Neural progenitor cell (in vitro differentiated cells): ENCODE data around the gene SOAT1. TPM values are rescaled to one million over a fixed set of nuclear protein-coding genes. Genes with fewer than 3 reads are reported as not detected.
A peak's percentile ranks its signal among the peaks of the same experiment; 100 is the strongest.

Experiments used
- DNase-seq: peaks from one replicate; pipeline ENCODE4 v3.0.0-alpha.2; 2016; ENCODE audit warnings: low spot score
- H2AFZ ChIP-seq: fragments of 200-600 bp; sonication (generic); replicated peaks from 2 replicates; pipeline ENCODE4 v1.6.1; 2016; ENCODE audit warnings: antibody characterized with exemption
- H3F3A ChIP-seq: fragments of 200-600 bp; sonication (generic); 2 replicates; pipeline ENCODE4 v1.6.1; 2016; ENCODE audit warnings: antibody characterized with exemption, low read depth
- H3K27ac ChIP-seq: fragments of 200-600 bp; sonication (generic); 2 replicates; pipeline ENCODE4 v1.5.1; 2016; ENCODE audit warnings: mild to moderate bottlenecking
- H3K27me3 ChIP-seq: fragments of 200-600 bp; sonication (generic); 2 replicates; pipeline ENCODE4 v1.6.1; 2016; ENCODE audit warnings: mild to moderate bottlenecking, moderate library complexity
- H3K36me3 ChIP-seq: fragments of 200-600 bp; sonication (generic); 2 replicates; pipeline ENCODE4 v1.5.1; 2016
- H3K4me1 ChIP-seq: fragments of 200-600 bp; sonication (generic); 2 replicates; pipeline ENCODE4 v1.6.1; 2016; ENCODE audit warnings: mixed run types
- H3K4me2 ChIP-seq: fragments of 200-600 bp; sonication (generic); 2 replicates; pipeline ENCODE4 v1.6.1; 2016
- H3K4me3 ChIP-seq: fragments of 200-600 bp; sonication (generic); 2 replicates; pipeline ENCODE4 v1.5.1; 2016
- H3K79me2 ChIP-seq: fragments of 200-600 bp; sonication (generic); 2 replicates; pipeline ENCODE4 v1.6.1; 2016; ENCODE audit warnings: low read depth
- H3K9ac ChIP-seq: fragments of 200-600 bp; sonication (generic); 2 replicates; pipeline ENCODE4 v1.6.1; 2016
- H3K9me3 ChIP-seq: fragments of 200-600 bp; sonication (generic); 2 replicates; pipeline ENCODE4 v1.5.1; 2016; ENCODE audit warnings: low read depth
- H4K20me1 ChIP-seq: fragments of 200-600 bp; sonication (generic); 2 replicates; pipeline ENCODE4 v1.6.1; 2016; ENCODE audit warnings: low read depth
- H3K27ac Mint-ChIP-seq: 3 replicates; pipeline ENCODE4 v1.8.0; 2021; ENCODE audit warnings: mixed read lengths
- H3K27me3 Mint-ChIP-seq: 2 replicates; pipeline ENCODE4 v1.8.0; 2022; ENCODE audit warnings: low read depth, mild to moderate bottlenecking, inconsistent platforms, moderate library complexity, mixed read lengths; ENCODE audit not compliant: insufficient read depth
- H3K36me3 Mint-ChIP-seq: 3 replicates; pipeline ENCODE4 v1.8.0; 2021; ENCODE audit warnings: mixed read lengths
- H3K4me1 Mint-ChIP-seq: 3 replicates; pipeline ENCODE4 v1.8.0; 2021; ENCODE audit warnings: mixed read lengths
- H3K4me3 Mint-ChIP-seq: 3 replicates; pipeline ENCODE4 v1.8.0; 2021; ENCODE audit warnings: mild to moderate bottlenecking, moderate library complexity, mixed read lengths
- H3K9me3 Mint-ChIP-seq: 3 replicates; pipeline ENCODE4 v1.8.0; 2020; ENCODE audit warnings: mixed read lengths
- EZH2 ChIP-seq: fragments of 200-600 bp; sonication (generic); IDR thresholded peaks from 2 replicates; pipeline ENCODE4 v1.6.1; 2017; ENCODE audit warnings: antibody characterized with exemption, mild to moderate bottlenecking, moderate library complexity
- EZH2phosphoT487 ChIP-seq: fragments of 200-600 bp; sonication (generic); IDR thresholded peaks from 2 replicates; pipeline ENCODE4 v1.6.1; 2017; ENCODE audit warnings: antibody characterized with exemption
- total RNA-seq: library from RNA; depleted of rRNA; stranded (reverse); fragments of >200 nt; gene quantifications from 2 replicates; pipeline ENCODE4 v1.2.3, GENCODE V29; 2015; ENCODE audit warnings: low replicate concordance
- TF ChIP-seq, protein P1 (sequence below): fragments of 200-600 bp; sonication (generic); IDR thresholded peaks from 2 replicates; pipeline ENCODE4 v1.5.1; 2017; ENCODE audit warnings: antibody characterized with exemption, mild to moderate bottlenecking

Gene SOAT1
- total RNA-seq, 1 donor from 2014 or later, result 15.3 TPM

DNA sequence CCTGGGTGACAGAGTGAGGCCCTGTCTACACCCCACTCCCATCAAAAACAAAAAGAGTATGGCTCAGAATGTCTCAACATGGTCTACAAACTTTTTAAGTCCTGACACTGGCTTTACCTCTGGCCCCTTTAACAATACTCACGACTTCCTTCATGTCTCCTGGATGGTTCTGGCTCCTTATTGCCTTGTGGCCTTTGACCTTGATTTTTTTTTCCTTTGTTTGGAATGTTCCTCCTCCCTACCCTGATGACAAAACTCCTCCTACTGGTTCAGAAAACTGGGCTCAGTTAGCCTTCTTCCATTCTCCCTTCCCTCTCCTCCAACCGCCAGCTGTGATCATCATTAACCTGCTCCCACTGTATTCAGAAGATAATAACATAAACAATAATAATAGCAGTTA is 4.6 kb upstream of the SOAT1 start:
- H3K4me1 ChIP-seq, result no peaks in the 10 kb centered on the region
- H3K27ac Mint-ChIP-seq, result no peak overlapping the region
- no peaks in the 10 kb centered on the region for H3K79me2 ChIP-seq
- TF ChIP-seq EZH2phosphoT487, result no peak
- no peak for TF ChIP-seq EZH2
- TF ChIP-seq, protein P1, sequence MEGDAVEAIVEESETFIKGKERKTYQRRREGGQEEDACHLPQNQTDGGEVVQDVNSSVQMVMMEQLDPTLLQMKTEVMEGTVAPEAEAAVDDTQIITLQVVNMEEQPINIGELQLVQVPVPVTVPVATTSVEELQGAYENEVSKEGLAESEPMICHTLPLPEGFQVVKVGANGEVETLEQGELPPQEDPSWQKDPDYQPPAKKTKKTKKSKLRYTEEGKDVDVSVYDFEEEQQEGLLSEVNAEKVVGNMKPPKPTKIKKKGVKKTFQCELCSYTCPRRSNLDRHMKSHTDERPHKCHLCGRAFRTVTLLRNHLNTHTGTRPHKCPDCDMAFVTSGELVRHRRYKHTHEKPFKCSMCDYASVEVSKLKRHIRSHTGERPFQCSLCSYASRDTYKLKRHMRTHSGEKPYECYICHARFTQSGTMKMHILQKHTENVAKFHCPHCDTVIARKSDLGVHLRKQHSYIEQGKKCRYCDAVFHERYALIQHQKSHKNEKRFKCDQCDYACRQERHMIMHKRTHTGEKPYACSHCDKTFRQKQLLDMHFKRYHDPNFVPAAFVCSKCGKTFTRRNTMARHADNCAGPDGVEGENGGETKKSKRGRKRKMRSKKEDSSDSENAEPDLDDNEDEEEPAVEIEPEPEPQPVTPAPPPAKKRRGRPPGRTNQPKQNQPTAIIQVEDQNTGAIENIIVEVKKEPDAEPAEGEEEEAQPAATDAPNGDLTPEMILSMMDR, result no peak
- no peak overlapping the region for H3K4me2 ChIP-seq
- no peaks in the 10 kb centered on the region for H3K27me3 ChIP-seq
- no peak overlapping the region for H3K27ac ChIP-seq
- no peaks in the 10 kb centered on the region for H3K36me3 Mint-ChIP-seq
- H3K36me3 ChIP-seq, result no peaks in the 10 kb centered on the region
- H3K27me3 Mint-ChIP-seq, result peaks cover 11% of the 10 kb centered on the region
- peaks cover 15% of the 10 kb centered on the region for H3F3A ChIP-seq
- H3K4me3 Mint-ChIP-seq, result no peak overlapping the region
- no peaks in the 10 kb centered on the region for H3K9me3 Mint-ChIP-seq
- H2AFZ ChIP-seq, result no peak overlapping the region
- H3K4me3 ChIP-seq, result no peak overlapping the region
- no peaks in the 10 kb centered on the region for H4K20me1 ChIP-seq
- peaks cover 9% of the 10 kb centered on the region for H3K4me1 Mint-ChIP-seq
- no peaks in the 10 kb centered on the region for H3K9me3 ChIP-seq
- DNase-seq, result no peak
- H3K9ac ChIP-seq, result no peak overlapping the region

DNA sequence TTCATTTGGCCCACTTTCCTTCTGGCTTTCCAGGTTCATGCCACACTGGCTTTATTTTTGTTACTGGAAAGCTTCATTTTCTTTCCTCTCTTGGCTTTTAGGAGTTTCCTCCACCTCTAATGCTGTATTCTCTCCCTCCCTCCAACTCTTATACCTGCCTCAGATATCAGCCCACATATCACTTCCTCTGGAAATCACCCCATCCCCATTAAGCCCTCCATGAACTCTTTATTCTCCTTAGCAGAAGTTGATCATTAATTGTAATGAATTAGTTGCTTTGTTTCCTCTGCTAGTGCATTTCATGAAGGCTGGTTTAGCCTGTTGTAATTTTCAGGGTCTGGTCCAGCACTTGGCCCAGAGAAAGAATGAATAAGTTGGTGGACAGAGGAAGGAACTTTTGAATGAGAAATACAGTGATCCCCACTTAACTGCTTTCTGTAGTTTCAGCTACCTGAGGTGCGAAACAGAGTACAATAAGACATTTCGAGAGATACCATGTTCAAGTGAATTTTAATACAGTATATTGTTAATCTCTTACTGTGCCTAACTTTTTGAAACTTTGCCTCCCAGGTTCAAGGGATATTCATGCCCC is 1.7 kb downstream of the SOAT1 start:
- H3K4me3 ChIP-seq, result no peak overlapping the region
- H3K36me3 ChIP-seq, result no peaks in the 10 kb centered on the region
- Mint-ChIP-seq H3K27ac (no peak overlapping the region), H3K4me1 (peaks cover 15% of the 10 kb centered on the region), H3K4me3 (peak overlapping the region; percentile 89), H3K27me3 (peaks cover 4% of the 10 kb centered on the region), H3K36me3 (peaks cover 2% of the 10 kb centered on the region), H3K9me3 (no peaks in the 10 kb centered on the region)
- no peak overlapping the region for H3K9ac ChIP-seq
- H3K4me1 ChIP-seq, result peaks cover 5% of the 10 kb centered on the region
- peaks cover 23% of the 10 kb centered on the region for H3F3A ChIP-seq
- H2AFZ ChIP-seq, result no peak overlapping the region
- no peak for DNase-seq
- peaks cover 37% of the 10 kb centered on the region for H3K79me2 ChIP-seq
- H3K9me3 ChIP-seq, result no peaks in the 10 kb centered on the region
- H3K27ac ChIP-seq, result no peak overlapping the region
- H3K4me2 ChIP-seq, result peak overlapping the region; percentile 40
- H3K27me3 ChIP-seq, result no peaks in the 10 kb centered on the region
- TF ChIP-seq EZH2phosphoT487, result no peak
- TF ChIP-seq, protein P1, result no peak
- no peak for TF ChIP-seq EZH2
- no peaks in the 10 kb centered on the region for H4K20me1 ChIP-seq

DNA sequence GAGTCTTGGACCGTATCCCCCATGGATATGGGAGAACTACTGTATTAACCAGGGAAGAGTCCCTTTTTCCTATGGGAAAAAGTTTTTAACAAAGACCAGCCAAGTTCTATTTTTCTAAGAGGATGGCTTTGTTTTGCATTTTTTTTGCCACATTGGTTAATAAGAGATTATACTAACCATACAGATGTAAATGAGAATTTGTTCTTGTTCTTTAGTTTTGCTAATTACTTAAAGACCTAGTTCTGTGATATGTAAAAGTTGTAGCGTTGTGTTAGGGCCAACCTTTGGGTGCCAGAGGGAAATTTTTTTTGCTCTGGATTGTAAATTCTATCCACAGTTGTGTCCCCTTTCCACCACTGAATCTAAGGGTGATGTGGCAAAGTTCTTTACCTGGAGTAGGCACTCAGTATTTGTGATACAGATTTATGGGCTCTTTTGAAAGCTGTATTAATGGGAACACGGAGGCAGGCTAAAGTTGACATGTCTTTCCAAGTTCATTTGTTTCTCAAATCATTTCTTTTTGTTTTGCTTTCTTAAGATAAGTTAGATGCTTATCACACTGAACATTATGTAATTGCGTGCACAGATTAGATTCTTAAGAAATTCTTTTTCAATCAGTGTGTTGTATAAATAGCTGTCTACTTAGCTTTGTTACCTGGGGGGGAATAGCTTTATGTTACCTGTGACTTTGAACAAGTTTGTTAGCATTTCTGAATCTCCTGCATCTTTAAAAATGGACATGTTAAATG is 2.9 kb downstream of the SOAT1 start:
- Histone ChIP-seq H3K4me1 (peaks cover 5% of the 10 kb centered on the region), H3K27me3 (no peaks in the 10 kb centered on the region), H3K36me3 (no peaks in the 10 kb centered on the region), H3K27ac (no peak overlapping the region), H4K20me1 (no peaks in the 10 kb centered on the region), H2AFZ (no peak overlapping the region), H3K79me2 (peaks cover 48% of the 10 kb centered on the region), H3K4me3 (no peak overlapping the region), H3K9ac (no peak overlapping the region), H3K9me3 (no peaks in the 10 kb centered on the region), H3F3A (peaks cover 23% of the 10 kb centered on the region), H3K4me2 (peak overlapping the region; percentile 14)
- peaks cover 2% of the 10 kb centered on the region for H3K9me3 Mint-ChIP-seq
- H3K4me1 Mint-ChIP-seq, result peaks cover 18% of the 10 kb centered on the region
- TF ChIP-seq EZH2 (no peak), EZH2phosphoT487 (no peak)
- TF ChIP-seq, protein P1, result no peak
- peaks cover 2% of the 10 kb centered on the region for H3K36me3 Mint-ChIP-seq
- no peak overlapping the region for H3K4me3 Mint-ChIP-seq
- no peak overlapping the region for H3K27ac Mint-ChIP-seq
- DNase-seq, result no peak
- H3K27me3 Mint-ChIP-seq, result peaks cover 4% of the 10 kb centered on the region
